Neural cell (in vitro differentiated cells): ENCODE results near the gene AREG. TPM values are rescaled to one million over a fixed set of nuclear protein-coding genes. Genes with fewer than 3 reads are reported as not detected.

Experiments
- H2AFZ ChIP-seq: fragments of 200-600, 300-800 bp; sonication (generic), shearing (Covaris generic); 2 replicates; pipeline ENCODE4 v1.6.0; 2014; ENCODE audit warnings: low read depth, mild to moderate bottlenecking, antibody characterized with exemption, low read length, moderate library complexity
- H3F3A ChIP-seq: fragments of 200-600 bp; shearing (Covaris generic); 2 replicates; pipeline ENCODE4 v1.6.1; 2016; ENCODE audit warnings: mild to moderate bottlenecking, moderate library complexity, mixed read lengths, antibody characterized with exemption, low read length; ENCODE audit not compliant: insufficient read depth, poor library complexity, severe bottlenecking
- H3K27ac ChIP-seq: fragments of 200-600, 300-800 bp; sonication (generic), shearing (Covaris generic); 2 replicates; pipeline ENCODE4 v1.5.1; 2014; ENCODE audit warnings: mild to moderate bottlenecking, low read length, moderate library complexity
- H3K27me3 ChIP-seq: fragments of 300-800, 200-600 bp; sonication (generic), shearing (Covaris generic); 2 replicates; pipeline ENCODE4 v1.6.0; 2014; ENCODE audit warnings: mild to moderate bottlenecking, low read depth, low read length, moderate library complexity; ENCODE audit not compliant: insufficient read depth
- H3K36me3 ChIP-seq: fragments of 300-800, 200-600 bp; sonication (generic), shearing (Covaris generic); 2 replicates; pipeline ENCODE4 v1.5.1; 2014; ENCODE audit warnings: mild to moderate bottlenecking, antibody characterized with exemption, low read length, moderate library complexity; ENCODE audit not compliant: insufficient read depth
- H3K4me2 ChIP-seq: fragments of 300-800, 200-600 bp; sonication (generic), shearing (Covaris generic); 2 replicates; pipeline ENCODE4 v1.6.0; 2014; ENCODE audit warnings: mild to moderate bottlenecking, low read length
- H3K4me3 ChIP-seq: fragments of 300-800, 200-600 bp; sonication (generic), shearing (Covaris generic); 2 replicates; pipeline ENCODE4 v1.5.1; 2014; ENCODE audit warnings: mild to moderate bottlenecking, low read length, moderate library complexity
- H3K79me2 ChIP-seq: fragments of 200-600 bp; shearing (Covaris generic); replicated peaks from 2 replicates; pipeline ENCODE4 v1.6.0; 2014; ENCODE audit warnings: mild to moderate bottlenecking, low read length, moderate library complexity; ENCODE audit not compliant: insufficient read depth
- H3K9ac ChIP-seq: fragments of 300-800, 200-600 bp; sonication (generic), shearing (Covaris generic); 2 replicates; pipeline ENCODE4 v1.6.1; 2016; ENCODE audit warnings: mild to moderate bottlenecking, low read length, mixed read lengths
- H3K9me2 ChIP-seq: fragments of 200-600 bp; shearing (Covaris generic); 2 replicates; pipeline ENCODE4 v1.6.1; 2016; ENCODE audit warnings: mild to moderate bottlenecking, low read length, mixed read lengths; ENCODE audit not compliant: insufficient read depth
- H3K9me3 ChIP-seq: fragments of 200-600, 300-800 bp; sonication (generic), shearing (Covaris generic); 2 replicates; pipeline ENCODE4 v1.6.1; 2016; ENCODE audit warnings: mild to moderate bottlenecking, mixed run types, low read length, moderate library complexity, mixed read lengths
- H4K20me1 ChIP-seq: fragments of 200-600 bp; shearing (Covaris generic); 2 replicates; pipeline ENCODE4 v1.6.1; 2016; ENCODE audit warnings: mild to moderate bottlenecking, mixed run types; ENCODE audit not compliant: insufficient read depth
- EP300 ChIP-seq: fragments of 450-650 bp; conservative IDR thresholded peaks from 2 replicates; pipeline ENCODE4 v1.6.1; 2014; ENCODE audit warnings: antibody characterized with exemption, mild to moderate bottlenecking, moderate library complexity; ENCODE audit not compliant: poor library complexity, severe bottlenecking
- EZH2 ChIP-seq: fragments of 200-600, 300-800 bp; shearing (Covaris generic), sonication (generic); IDR thresholded peaks from 2 replicates; pipeline ENCODE4 v1.6.1; 2014; ENCODE audit warnings: antibody characterized with exemption, low read length, borderline replicate concordance, mild to moderate bottlenecking; ENCODE audit not compliant: insufficient read depth, poor library complexity, severe bottlenecking
- MXI1 ChIP-seq: fragments of 450-650 bp; conservative IDR thresholded peaks from 2 replicates; pipeline ENCODE4 v1.6.1; 2014; ENCODE audit warnings: antibody characterized with exemption, mild to moderate bottlenecking; ENCODE audit not compliant: poor library complexity, severe bottlenecking
- POLR2AphosphoS5 ChIP-seq: IDR thresholded peaks from 2 replicates; pipeline ENCODE4 v1.6.1; 2012
- RAD21 ChIP-seq: fragments of 450-650 bp; conservative IDR thresholded peaks from 2 replicates; pipeline ENCODE4 v1.6.1; 2014; ENCODE audit warnings: antibody characterized with exemption, mild to moderate bottlenecking, moderate library complexity
- SMC3 ChIP-seq: fragments of 450-650 bp; conservative IDR thresholded peaks from 2 replicates; pipeline ENCODE4 v1.6.1; 2014; ENCODE audit warnings: antibody characterized with exemption, mild to moderate bottlenecking, moderate library complexity; ENCODE audit not compliant: poor library complexity
- TAF1 ChIP-seq: IDR thresholded peaks from 2 replicates; pipeline ENCODE4 v1.6.1; 2012; ENCODE audit warnings: low read depth
- polyA plus RNA-seq: library from polyadenylated mRNA; depleted of rRNA; stranded (reverse); fragments of >200 nt; gene quantifications from 2 replicates; pipeline ENCODE4 v1.2.3, GENCODE V29; 2014
- TF ChIP-seq, protein P1 (sequence below): IDR thresholded peaks from 2 replicates; pipeline ENCODE4 v1.6.1; 2012; ENCODE audit warnings: borderline replicate concordance
- TF ChIP-seq, protein P2 (sequence below): fragments of 450-650 bp; IDR thresholded peaks from 2 replicates; pipeline ENCODE4 v1.5.1; 2014; ENCODE audit warnings: antibody characterized with exemption, mild to moderate bottlenecking, moderate library complexity; ENCODE audit not compliant: poor library complexity, severe bottlenecking

Gene AREG
- polyA plus RNA-seq, 1 donor from 2014 or later = not detected

DNA sequence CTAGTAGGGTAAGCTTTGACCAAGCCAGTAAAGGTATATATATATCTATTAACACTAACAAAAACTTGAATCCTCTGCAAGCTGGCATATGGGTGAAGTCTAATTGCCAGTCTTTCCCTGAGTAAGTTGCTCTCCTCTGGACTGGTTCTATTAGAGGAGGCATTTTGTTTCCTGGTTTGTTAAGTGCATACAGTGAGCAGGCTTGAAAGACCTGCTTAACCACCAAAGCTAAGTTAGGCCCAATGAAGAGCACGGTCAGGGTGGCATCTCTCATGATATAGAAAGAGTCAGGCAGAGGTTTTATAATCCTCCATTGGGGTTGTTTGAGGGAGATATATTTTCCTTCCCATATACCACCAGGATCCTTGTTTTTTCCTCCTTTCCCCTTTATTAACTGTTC is 9.6 kb upstream of the AREG start:
- no peaks in the 10 kb centered on the region for H3K27me3 ChIP-seq
- H3K27ac ChIP-seq = no peak overlapping the region
- H3K79me2 ChIP-seq = no peaks in the 10 kb centered on the region
- no peaks in the 10 kb centered on the region for H3F3A ChIP-seq
- H4K20me1 ChIP-seq = no peaks in the 10 kb centered on the region
- H2AFZ ChIP-seq = no peak overlapping the region
- TF ChIP-seq, protein P1, sequence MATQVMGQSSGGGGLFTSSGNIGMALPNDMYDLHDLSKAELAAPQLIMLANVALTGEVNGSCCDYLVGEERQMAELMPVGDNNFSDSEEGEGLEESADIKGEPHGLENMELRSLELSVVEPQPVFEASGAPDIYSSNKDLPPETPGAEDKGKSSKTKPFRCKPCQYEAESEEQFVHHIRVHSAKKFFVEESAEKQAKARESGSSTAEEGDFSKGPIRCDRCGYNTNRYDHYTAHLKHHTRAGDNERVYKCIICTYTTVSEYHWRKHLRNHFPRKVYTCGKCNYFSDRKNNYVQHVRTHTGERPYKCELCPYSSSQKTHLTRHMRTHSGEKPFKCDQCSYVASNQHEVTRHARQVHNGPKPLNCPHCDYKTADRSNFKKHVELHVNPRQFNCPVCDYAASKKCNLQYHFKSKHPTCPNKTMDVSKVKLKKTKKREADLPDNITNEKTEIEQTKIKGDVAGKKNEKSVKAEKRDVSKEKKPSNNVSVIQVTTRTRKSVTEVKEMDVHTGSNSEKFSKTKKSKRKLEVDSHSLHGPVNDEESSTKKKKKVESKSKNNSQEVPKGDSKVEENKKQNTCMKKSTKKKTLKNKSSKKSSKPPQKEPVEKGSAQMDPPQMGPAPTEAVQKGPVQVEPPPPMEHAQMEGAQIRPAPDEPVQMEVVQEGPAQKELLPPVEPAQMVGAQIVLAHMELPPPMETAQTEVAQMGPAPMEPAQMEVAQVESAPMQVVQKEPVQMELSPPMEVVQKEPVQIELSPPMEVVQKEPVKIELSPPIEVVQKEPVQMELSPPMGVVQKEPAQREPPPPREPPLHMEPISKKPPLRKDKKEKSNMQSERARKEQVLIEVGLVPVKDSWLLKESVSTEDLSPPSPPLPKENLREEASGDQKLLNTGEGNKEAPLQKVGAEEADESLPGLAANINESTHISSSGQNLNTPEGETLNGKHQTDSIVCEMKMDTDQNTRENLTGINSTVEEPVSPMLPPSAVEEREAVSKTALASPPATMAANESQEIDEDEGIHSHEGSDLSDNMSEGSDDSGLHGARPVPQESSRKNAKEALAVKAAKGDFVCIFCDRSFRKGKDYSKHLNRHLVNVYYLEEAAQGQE = no peak
- no peak for TF ChIP-seq EZH2
- no peak for TF ChIP-seq POLR2AphosphoS5
- TF ChIP-seq TAF1 = no peak
- TF ChIP-seq MXI1 = no peak
- no peak for TF ChIP-seq SMC3
- TF ChIP-seq, protein P2, sequence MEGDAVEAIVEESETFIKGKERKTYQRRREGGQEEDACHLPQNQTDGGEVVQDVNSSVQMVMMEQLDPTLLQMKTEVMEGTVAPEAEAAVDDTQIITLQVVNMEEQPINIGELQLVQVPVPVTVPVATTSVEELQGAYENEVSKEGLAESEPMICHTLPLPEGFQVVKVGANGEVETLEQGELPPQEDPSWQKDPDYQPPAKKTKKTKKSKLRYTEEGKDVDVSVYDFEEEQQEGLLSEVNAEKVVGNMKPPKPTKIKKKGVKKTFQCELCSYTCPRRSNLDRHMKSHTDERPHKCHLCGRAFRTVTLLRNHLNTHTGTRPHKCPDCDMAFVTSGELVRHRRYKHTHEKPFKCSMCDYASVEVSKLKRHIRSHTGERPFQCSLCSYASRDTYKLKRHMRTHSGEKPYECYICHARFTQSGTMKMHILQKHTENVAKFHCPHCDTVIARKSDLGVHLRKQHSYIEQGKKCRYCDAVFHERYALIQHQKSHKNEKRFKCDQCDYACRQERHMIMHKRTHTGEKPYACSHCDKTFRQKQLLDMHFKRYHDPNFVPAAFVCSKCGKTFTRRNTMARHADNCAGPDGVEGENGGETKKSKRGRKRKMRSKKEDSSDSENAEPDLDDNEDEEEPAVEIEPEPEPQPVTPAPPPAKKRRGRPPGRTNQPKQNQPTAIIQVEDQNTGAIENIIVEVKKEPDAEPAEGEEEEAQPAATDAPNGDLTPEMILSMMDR = no peak
- no peak for TF ChIP-seq RAD21
- TF ChIP-seq EP300 = no peak
- no peaks in the 10 kb centered on the region for H3K36me3 ChIP-seq
- H3K4me2 ChIP-seq = no peak overlapping the region
- H3K9ac ChIP-seq = no peak overlapping the region
- H3K9me3 ChIP-seq = no peaks in the 10 kb centered on the region
- H3K9me2 ChIP-seq = no peaks in the 10 kb centered on the region
- no peak overlapping the region for H3K4me3 ChIP-seq

DNA sequence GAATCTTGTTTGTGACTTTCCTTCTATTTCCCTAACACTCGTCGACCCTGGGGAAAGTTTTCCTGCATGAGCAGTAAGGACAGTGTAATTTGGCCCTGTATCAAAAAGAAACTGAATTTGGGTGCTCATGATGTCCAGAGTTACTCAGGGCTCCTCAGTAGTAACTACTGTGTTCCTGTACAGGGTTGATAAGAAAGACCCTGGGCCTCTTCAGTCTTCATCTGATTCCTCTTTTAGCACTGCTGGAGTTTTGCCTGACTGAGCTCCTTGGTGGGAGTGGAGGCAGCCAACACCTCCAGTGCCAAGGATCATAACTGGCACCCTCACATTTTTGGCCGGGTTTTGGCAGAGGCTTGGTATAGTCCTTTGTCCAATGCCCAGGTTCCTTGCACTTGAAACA is 7.1 kb upstream of the AREG start:
- Histone ChIP-seq H3K36me3 (no peaks in the 10 kb centered on the region), H3K9me3 (no peaks in the 10 kb centered on the region), H3K27me3 (no peaks in the 10 kb centered on the region), H3K4me2 (no peak overlapping the region), H2AFZ (no peak overlapping the region), H3K27ac (no peak overlapping the region), H3F3A (no peaks in the 10 kb centered on the region), H3K79me2 (no peaks in the 10 kb centered on the region), H4K20me1 (no peaks in the 10 kb centered on the region), H3K9me2 (no peaks in the 10 kb centered on the region), H3K9ac (no peak overlapping the region), H3K4me3 (no peak overlapping the region)
- no peak for TF ChIP-seq SMC3
- no peak for TF ChIP-seq EZH2
- TF ChIP-seq RAD21 = no peak
- TF ChIP-seq EP300 = no peak
- TF ChIP-seq, protein P1 = no peak
- no peak for TF ChIP-seq POLR2AphosphoS5
- no peak for TF ChIP-seq TAF1
- TF ChIP-seq, protein P2 = no peak
- TF ChIP-seq MXI1 = no peak
